ENCODE measurements around the gene ARHGAP31. TPM values are rescaled to one million over a fixed set of nuclear protein-coding genes. Genes with fewer than 3 reads are reported as not detected.

Gene ARHGAP31
- total RNA-seq, 1 experiment from 2014 or later: 0.48 TPM

DNA sequence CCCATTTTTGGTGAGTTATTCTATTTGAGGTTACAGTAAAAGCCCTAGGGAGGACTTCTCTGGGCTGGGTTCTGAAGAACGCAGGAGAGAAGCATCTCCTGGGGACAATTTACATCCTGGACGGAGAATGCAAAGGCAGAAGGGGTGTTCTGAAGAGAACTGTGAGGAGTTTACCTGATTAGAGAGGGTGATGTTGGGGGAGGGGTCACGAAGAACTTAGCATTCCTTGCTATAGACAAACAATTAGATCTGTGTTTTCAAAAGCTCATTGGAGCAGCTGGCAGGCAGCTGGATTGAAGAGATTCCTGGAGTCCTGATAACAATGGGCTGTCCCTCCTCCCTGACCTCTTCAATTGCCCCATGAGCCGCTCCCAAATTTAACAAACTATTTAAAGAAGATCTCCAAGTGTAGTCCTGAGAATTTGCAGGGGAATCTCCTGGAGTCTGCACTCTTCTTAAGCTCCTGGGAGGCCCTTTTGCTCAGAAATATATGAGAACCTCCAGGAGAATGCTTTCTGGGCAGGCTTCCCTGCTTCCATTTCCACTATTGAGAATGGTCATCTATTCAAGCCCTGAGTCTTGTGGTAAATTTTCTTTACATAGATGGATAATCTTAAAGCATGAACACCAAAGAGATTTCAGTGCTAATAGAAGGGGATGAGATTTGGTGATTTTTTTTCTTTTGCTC lies 55.3 kb downstream of the ARHGAP31 start:
- DNase-seq: no peak
- Histone ChIP-seq H3K4me3 (no peak overlapping the region), H3K79me2 (ENCODE audit: low read depth) (no peaks in the 10 kb centered on the region), H3K9me3 (ENCODE audit: insufficient read depth, low read depth) (no peaks in the 10 kb centered on the region), H2AFZ (no peak overlapping the region), H3K4me2 (no peak overlapping the region), H3F3A (ENCODE audit: insufficient read depth, low read depth) (peaks cover 9% of the 10 kb centered on the region; the same call in 1 of the 2 replicates), H3K36me3 (ENCODE audit: low read depth) (no peaks in the 10 kb centered on the region), H3K9me2 (ENCODE audit: insufficient read depth) (no peaks in the 10 kb centered on the region), H3K4me1 (replicated peaks; ENCODE audit: insufficient read depth) (peaks cover 21% of the 10 kb centered on the region), H4K20me1 (ENCODE audit: insufficient read depth) (no peaks in the 10 kb centered on the region), H3K27ac (no peak overlapping the region), H3K27me3 (ENCODE audit: insufficient read depth, low read depth) (no peaks in the 10 kb centered on the region)
- BruUV-seq (replicated peaks): no TSS peak
- TF ChIP-seq, protein P1, sequence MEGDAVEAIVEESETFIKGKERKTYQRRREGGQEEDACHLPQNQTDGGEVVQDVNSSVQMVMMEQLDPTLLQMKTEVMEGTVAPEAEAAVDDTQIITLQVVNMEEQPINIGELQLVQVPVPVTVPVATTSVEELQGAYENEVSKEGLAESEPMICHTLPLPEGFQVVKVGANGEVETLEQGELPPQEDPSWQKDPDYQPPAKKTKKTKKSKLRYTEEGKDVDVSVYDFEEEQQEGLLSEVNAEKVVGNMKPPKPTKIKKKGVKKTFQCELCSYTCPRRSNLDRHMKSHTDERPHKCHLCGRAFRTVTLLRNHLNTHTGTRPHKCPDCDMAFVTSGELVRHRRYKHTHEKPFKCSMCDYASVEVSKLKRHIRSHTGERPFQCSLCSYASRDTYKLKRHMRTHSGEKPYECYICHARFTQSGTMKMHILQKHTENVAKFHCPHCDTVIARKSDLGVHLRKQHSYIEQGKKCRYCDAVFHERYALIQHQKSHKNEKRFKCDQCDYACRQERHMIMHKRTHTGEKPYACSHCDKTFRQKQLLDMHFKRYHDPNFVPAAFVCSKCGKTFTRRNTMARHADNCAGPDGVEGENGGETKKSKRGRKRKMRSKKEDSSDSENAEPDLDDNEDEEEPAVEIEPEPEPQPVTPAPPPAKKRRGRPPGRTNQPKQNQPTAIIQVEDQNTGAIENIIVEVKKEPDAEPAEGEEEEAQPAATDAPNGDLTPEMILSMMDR (conservative IDR thresholded peaks at IDR 0.05): no peak
- TF ChIP-seq EZH2 (IDR thresholded peaks at IDR 0.05; ENCODE audit: low read depth): no peak
- intact Hi-C loops (cut with micrococcal nuclease; ENCODE audit: unreplicated experiment): no loop called here
- ChIA-PET CTCF (no interaction called here), POLR2A (ENCODE audit: unreplicated experiment) (interaction anchor here (0.6 kb wide), 1 partner anchor 10 kb away, joined by 4 read pairs; no protein-coding TSS in a partner anchor)

DNA sequence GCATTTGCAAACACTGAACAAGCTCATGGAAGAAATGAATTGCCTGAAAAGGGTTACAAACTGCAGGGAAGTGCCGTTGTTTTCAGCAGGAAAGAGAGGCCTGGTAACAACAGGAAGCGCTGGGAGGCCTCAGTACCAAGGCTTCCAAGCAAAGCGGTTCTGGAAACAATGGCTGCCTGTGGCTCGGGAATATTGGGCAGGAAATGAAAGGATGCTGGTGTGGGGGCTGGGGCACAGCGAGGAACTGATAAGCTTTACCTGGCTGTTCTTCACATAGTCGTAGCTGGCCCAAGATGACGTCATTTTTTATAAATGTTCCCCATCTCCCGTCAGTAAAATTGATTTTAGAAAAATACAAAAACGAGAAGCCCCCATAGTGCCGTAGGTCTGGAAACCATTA lies 55.9 kb downstream of the ARHGAP31 start:
- H2AFZ ChIP-seq: no peak overlapping the region
- no peak for DNase-seq
- H3K27ac ChIP-seq: no peak overlapping the region
- H3K4me2 ChIP-seq: no peak overlapping the region
- no peaks in the 10 kb centered on the region for H4K20me1 ChIP-seq (ENCODE audit: insufficient read depth)
- intact Hi-C loops (cut with micrococcal nuclease; ENCODE audit: unreplicated experiment): no loop called here
- H3K4me1 ChIP-seq (replicated peaks; ENCODE audit: insufficient read depth): peaks cover 21% of the 10 kb centered on the region
- no peaks in the 10 kb centered on the region for H3K79me2 ChIP-seq (ENCODE audit: low read depth)
- POLR2A ChIA-PET (ENCODE audit: unreplicated experiment): no interaction called here
- H3F3A ChIP-seq (ENCODE audit: insufficient read depth, low read depth): peaks cover 9% of the 10 kb centered on the region; the same call in 1 of the 2 replicates
- H3K36me3 ChIP-seq (ENCODE audit: low read depth): no peaks in the 10 kb centered on the region
- BruUV-seq (replicated peaks): no TSS peak
- CTCF ChIA-PET: no interaction called here
- TF ChIP-seq, protein P1 (conservative IDR thresholded peaks at IDR 0.05): no peak
- TF ChIP-seq EZH2 (IDR thresholded peaks at IDR 0.05; ENCODE audit: low read depth): no peak
- no peaks in the 10 kb centered on the region for H3K9me2 ChIP-seq (ENCODE audit: insufficient read depth)
- H3K9me3 ChIP-seq (ENCODE audit: insufficient read depth, low read depth): no peaks in the 10 kb centered on the region
- no peak overlapping the region for H3K4me3 ChIP-seq
- no peaks in the 10 kb centered on the region for H3K27me3 ChIP-seq (ENCODE audit: insufficient read depth, low read depth)

DNA sequence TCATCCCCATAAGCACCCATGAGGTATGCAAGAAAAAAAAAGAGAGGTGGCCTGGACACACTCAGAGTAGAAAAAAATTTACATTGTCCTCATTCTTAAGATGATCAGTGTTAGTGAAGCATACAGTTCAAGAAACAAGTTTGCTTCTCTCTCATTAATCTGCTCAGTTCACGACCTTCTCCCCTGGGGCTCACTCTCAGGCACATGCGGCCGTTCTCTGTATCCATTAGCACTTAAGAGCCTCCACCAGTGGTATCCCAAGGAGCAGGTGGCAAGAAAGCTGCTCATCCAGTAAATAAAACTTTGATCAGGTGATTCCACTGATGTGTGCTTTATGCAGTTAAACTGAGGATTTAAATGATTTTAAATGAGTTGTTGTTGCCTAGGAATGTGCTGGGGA lies 57.4 kb downstream of the ARHGAP31 start:
- H3K4me1 ChIP-seq (replicated peaks; ENCODE audit: insufficient read depth): peaks cover 21% of the 10 kb centered on the region
- H3K27ac ChIP-seq: peak overlapping the region; percentile 78; the same call in 1 of the 2 replicates
- H3K9me3 ChIP-seq (ENCODE audit: insufficient read depth, low read depth): no peaks in the 10 kb centered on the region
- no peak for TF ChIP-seq EZH2 (IDR thresholded peaks at IDR 0.05; ENCODE audit: low read depth)
- TF ChIP-seq, protein P1 (conservative IDR thresholded peaks at IDR 0.05): no peak
- H3K4me3 ChIP-seq: no peak overlapping the region
- no peak for DNase-seq
- no TSS peak for BruUV-seq (replicated peaks)
- CTCF ChIA-PET: no interaction called here
- H4K20me1 ChIP-seq (ENCODE audit: insufficient read depth): no peaks in the 10 kb centered on the region
- POLR2A ChIA-PET (ENCODE audit: unreplicated experiment): interaction anchor here (0.5 kb wide), 1 partner anchor 1094 kb away, joined by 4 read pairs; no protein-coding TSS in a partner anchor
- H3F3A ChIP-seq (ENCODE audit: insufficient read depth, low read depth): peaks cover 9% of the 10 kb centered on the region; the same call in 1 of the 2 replicates
- intact Hi-C loops (cut with micrococcal nuclease; ENCODE audit: unreplicated experiment): no loop called here
- H3K36me3 ChIP-seq (ENCODE audit: low read depth): no peaks in the 10 kb centered on the region
- no peak overlapping the region for H2AFZ ChIP-seq
- no peaks in the 10 kb centered on the region for H3K79me2 ChIP-seq (ENCODE audit: low read depth)
- no peaks in the 10 kb centered on the region for H3K27me3 ChIP-seq (ENCODE audit: insufficient read depth, low read depth)
- H3K9me2 ChIP-seq (ENCODE audit: insufficient read depth): no peaks in the 10 kb centered on the region
- H3K4me2 ChIP-seq: no peak overlapping the region
